ENCODE data around the gene ZC3H12C.
"Not testable (repeated sequence)": the region's sequence is repeated elsewhere in the genome, so short reads cannot be mapped to it uniquely, and the experiment has no call there.

ZC3H12C gene

GRCh38 chr11:110187731-110188130 is 94.5 kb downstream of the ZC3H12C start:
- TF ChIP-seq CTCF (conservative IDR thresholded peaks at IDR 0.05; ENCODE audit: low read depth), result no peak
- ChIA-PET CTCF (no interaction called here), POLR2A (ENCODE audit: low non-redundant PET) (no interaction called here)
- no peak overlapping the region for H3K27ac ChIP-seq
- no peak for DNase-seq (ENCODE audit: low spot score)

GRCh38 chr11:110190885-110191284 is 97.7 kb downstream of the ZC3H12C start:
- H3K27ac ChIP-seq, result no peak overlapping the region
- POLR2A ChIA-PET (ENCODE audit: low non-redundant PET), result no interaction called here
- CTCF ChIA-PET, result interaction anchor here (0.6 to 1.1 kb wide), 2 partner anchors 17 to 271 kb away, joined by 3 to 4 read pairs; no protein-coding TSS in a partner anchor
- no peak for TF ChIP-seq CTCF (conservative IDR thresholded peaks at IDR 0.05; ENCODE audit: low read depth)
- no peak for DNase-seq (ENCODE audit: low spot score)

- CTCF ChIA-PET; H3K27ac ChIP-seq; POLR2A ChIA-PET (ENCODE audit: low non-redundant PET); DNase-seq (ENCODE audit: low spot score): not testable (repeated sequence)
Observed at GRCh38 chr11:110192604-110193282, 99.6 kb downstream of the ZC3H12C start.

- peak overlapping the region; percentile 77 for H3K27ac ChIP-seq
- DNase-seq (ENCODE audit: low spot score); POLR2A ChIA-PET (ENCODE audit: low non-redundant PET): not testable (repeated sequence)
- CTCF ChIA-PET, result interaction anchor here (0.6 kb wide), 1 partner anchor 93 kb away, joined by 3 read pairs; no protein-coding TSS in a partner anchor
Observed at GRCh38 chr11:110194211-110194766, 101.1 kb downstream of the ZC3H12C start.

- peak overlapping the region; percentile 86 for H3K27ac ChIP-seq
- CTCF ChIA-PET, result interaction anchor here (0.6 to 1.0 kb wide), 3 partner anchors 172 to 512 kb away, joined by 3 read pairs; no protein-coding TSS in a partner anchor
- no peak for TF ChIP-seq CTCF (conservative IDR thresholded peaks at IDR 0.05; ENCODE audit: low read depth)
- POLR2A ChIA-PET (ENCODE audit: low non-redundant PET), result no interaction called here
- peak; percentile 90 for DNase-seq (ENCODE audit: low spot score)
Observed at GRCh38 chr11:110196241-110196754, 103.1 kb downstream of the ZC3H12C start.

GRCh38 chr11:110196884-110197420 is 103.8 kb downstream of the ZC3H12C start:
- ChIA-PET POLR2A (ENCODE audit: low non-redundant PET) (no interaction called here), CTCF (interaction anchor here (1.0 kb wide), 1 partner anchor 171 kb away, joined by 3 read pairs; no protein-coding TSS in a partner anchor)

More at GRCh38 chr11:110196884-110197420, 103.8 kb downstream of the ZC3H12C start:
- H3K27ac ChIP-seq, result peak overlapping the region; percentile 86
- no peak for DNase-seq (ENCODE audit: low spot score)
- no peak for TF ChIP-seq CTCF (conservative IDR thresholded peaks at IDR 0.05; ENCODE audit: low read depth)
